ENCODE results near the gene REEP2. TPM values are rescaled to one million over a fixed set of nuclear protein-coding genes. Genes with fewer than 3 reads are reported as not detected.

The REEP2 gene
- total and polyA plus RNA-seq, 2 donors: 1.6 to 4.8 TPM

DNA sequence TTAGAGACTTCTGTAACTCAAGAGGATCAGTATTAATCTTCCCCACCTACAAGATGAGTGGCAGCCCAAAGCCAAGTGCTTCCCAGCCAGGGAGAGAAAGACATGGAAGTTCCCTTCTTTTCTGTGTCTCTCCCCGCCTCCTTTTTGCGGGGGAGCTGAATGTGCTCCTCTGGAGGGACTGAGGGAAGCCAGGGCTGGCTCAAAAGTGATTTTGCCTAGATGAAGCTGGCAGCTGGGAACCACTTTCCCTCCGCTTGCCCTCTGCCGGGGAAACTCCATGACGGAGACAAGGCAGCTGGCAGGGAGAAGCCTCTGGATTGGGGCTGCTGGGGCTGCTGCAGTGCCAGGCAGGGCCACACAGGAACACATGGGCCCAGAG is 50.8 kb downstream of the REEP2 start:
- Histone ChIP-seq H3K27me3 (ENCODE audit: control insufficient read depth in 2 of 2, insufficient read depth in 1 of 2, low read length in 1 of 2) (peaks cover 14 to 43% of the 10 kb centered on the region in 2 donors), H3K9me3 (ENCODE audit: control insufficient read depth in 2 of 2, insufficient read depth in 1 of 2, low read length in 1 of 2) (peaks cover 0 to 3% of the 10 kb centered on the region in 2 donors), H3K4me3 (ENCODE audit: low read length in 2 of 2) (no peak overlapping the region), H3K36me3 (ENCODE audit: control insufficient read depth in 2 of 2, insufficient read depth in 2 of 2, low read length in 1 of 2) (no peaks in the 10 kb centered on the region), H3K4me1 (ENCODE audit: control insufficient read depth in 2 of 2, insufficient read depth in 2 of 2, low read length in 2 of 2) (peaks cover 12 to 27% of the 10 kb centered on the region in 2 donors), H3K27ac (ENCODE audit: low read depth in 1 of 2, low read length in 1 of 2) (no peak overlapping the region)
- WGBS: 85% methylated on average over 5 of the region's 5 CpGs
- DNase-seq (ENCODE audit: low read depth in 6 of 9, low spot score in 9 of 9): no peak

DNA sequence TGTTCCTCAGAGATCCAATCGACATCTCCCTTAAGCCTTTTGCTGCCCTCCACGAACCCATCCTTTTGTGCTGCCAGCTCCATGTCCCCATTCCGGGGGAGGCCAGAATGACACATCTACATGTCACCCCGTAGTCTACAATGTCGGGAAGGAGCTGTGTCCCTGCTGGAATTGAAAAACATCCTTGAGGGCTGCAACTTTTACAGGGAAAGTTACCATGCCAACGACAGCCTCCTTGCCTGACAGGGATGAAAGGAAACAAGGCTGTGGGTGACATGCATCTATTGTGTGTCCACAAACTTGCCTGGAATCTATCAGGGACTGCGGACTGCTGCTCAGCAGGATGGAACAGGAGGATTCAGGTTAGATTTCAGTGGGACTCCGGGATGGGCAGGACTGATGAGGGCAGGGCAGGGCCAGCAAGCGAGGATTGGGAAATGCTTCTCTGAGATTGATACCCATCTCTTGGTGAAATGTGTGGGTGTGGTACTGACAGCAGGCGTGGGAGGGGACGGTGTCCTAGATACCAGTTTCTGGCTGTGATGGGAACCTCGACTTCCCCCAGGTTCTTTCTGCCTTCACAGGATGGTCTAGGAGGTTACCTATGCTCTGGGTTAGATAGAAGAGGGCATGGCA is 51.9 kb downstream of the REEP2 start:
- H3K4me3 ChIP-seq (ENCODE audit: low read length in 2 of 2): no peak overlapping the region
- H3K9me3 ChIP-seq (ENCODE audit: control insufficient read depth in 2 of 2, insufficient read depth in 1 of 2, low read length in 1 of 2): peaks cover 0 to 3% of the 10 kb centered on the region in 2 donors
- H3K27me3 ChIP-seq (ENCODE audit: control insufficient read depth in 2 of 2, insufficient read depth in 1 of 2, low read length in 1 of 2): peaks cover 14 to 43% of the 10 kb centered on the region in 2 donors
- DNase-seq (ENCODE audit: low read depth in 6 of 9, low spot score in 9 of 9): no peak
- 91% methylated on average over 12 of the region's 12 CpGs for WGBS
- H3K27ac ChIP-seq (ENCODE audit: low read depth in 1 of 2, low read length in 1 of 2): no peak overlapping the region
- peaks cover 12 to 27% of the 10 kb centered on the region in 2 donors for H3K4me1 ChIP-seq (ENCODE audit: control insufficient read depth in 2 of 2, insufficient read depth in 2 of 2, low read length in 2 of 2)
- no peaks in the 10 kb centered on the region for H3K36me3 ChIP-seq (ENCODE audit: control insufficient read depth in 2 of 2, insufficient read depth in 2 of 2, low read length in 1 of 2)

DNA sequence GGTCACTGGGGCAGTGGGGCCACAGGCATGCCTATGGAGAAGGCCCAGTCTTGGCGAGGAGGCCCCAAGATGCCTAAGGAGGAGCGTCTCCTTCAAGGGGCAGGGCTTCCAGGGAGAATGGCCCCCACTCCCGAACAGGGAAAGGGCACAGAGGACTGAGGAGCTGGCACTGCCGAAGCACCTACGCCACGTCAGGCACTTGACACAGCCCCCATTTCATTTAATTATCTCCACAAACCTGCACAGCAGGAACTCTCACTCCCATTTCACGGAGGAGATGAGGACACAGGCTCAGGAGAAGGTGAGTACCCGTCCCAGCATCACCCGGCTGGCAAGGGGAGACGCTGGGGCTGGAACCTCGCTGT is 52.4 kb downstream of the REEP2 start:
- Histone ChIP-seq H3K9me3 (ENCODE audit: control insufficient read depth in 2 of 2, insufficient read depth in 1 of 2, low read length in 1 of 2) (peaks cover 0 to 3% of the 10 kb centered on the region in 2 donors), H3K4me3 (ENCODE audit: low read length in 2 of 2) (peak overlapping the region; percentile 41 to 71), H3K36me3 (ENCODE audit: control insufficient read depth in 2 of 2, insufficient read depth in 2 of 2, low read length in 1 of 2) (no peaks in the 10 kb centered on the region), H3K27me3 (ENCODE audit: control insufficient read depth in 2 of 2, insufficient read depth in 1 of 2, low read length in 1 of 2) (peaks cover 14 to 43% of the 10 kb centered on the region in 2 donors), H3K4me1 (ENCODE audit: control insufficient read depth in 2 of 2, insufficient read depth in 2 of 2, low read length in 2 of 2) (peaks cover 12 to 27% of the 10 kb centered on the region in 2 donors), H3K27ac (ENCODE audit: low read depth in 1 of 2, low read length in 1 of 2) (peak overlapping the region in 1 of 2 donors; percentile 38)
- WGBS: 65% methylated on average over 11 of the region's 11 CpGs
- no peak for DNase-seq (ENCODE audit: low read depth in 6 of 9, low spot score in 9 of 9)

DNA sequence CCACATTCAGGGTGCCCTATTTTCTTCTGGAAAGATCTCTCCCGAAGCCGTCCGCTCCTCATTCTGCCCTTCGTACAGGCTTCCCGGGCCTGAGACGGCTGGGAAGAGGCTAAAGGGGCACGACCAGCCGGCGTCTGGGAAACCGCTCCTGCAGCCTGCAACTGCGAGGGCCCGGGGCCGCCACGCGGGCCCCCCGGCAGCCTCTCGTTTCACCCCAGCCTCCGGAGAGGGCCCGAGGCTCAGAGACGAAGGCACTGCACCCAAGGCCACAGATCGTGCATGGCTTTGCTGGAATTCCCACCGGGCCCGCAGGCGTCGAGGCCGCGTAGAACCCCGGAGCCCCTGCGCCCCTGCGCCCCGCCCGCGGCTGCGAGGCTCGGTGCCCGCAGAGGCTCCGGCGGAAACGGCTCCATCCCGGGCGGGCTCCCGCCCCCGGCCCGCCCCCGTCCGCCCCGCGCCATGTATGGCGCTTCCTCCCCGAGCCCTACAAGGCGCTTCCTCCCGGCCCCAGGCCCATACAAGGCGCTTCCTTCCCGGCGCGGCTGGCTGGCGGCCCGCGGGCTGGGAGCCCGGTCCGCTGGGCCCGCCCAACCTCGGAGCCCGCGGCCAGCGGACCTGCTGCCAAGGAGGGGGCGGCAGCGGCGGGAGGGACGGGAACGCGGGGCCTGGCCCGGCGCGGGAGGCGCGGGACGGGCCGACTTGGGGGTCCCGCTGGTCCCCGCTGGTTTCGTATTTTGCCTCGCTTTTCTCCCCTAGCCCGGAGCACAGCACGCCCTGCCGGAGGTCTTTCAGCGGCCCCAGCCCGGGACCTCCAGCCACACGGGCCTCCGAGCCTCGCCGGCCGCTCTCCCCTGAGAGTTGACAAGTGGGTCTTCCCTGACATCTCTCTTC is 53.1 kb downstream of the REEP2 start:
- peaks cover 13 to 43% of the 10 kb centered on the region in 2 donors for H3K27me3 ChIP-seq (ENCODE audit: control insufficient read depth in 2 of 2, insufficient read depth in 1 of 2, low read length in 1 of 2)
- WGBS: 4% methylated on average over 93 of the region's 93 CpGs
- H3K4me3 ChIP-seq (ENCODE audit: low read length in 2 of 2): peak overlapping the region; percentile 58 to 71
- H3K9me3 ChIP-seq (ENCODE audit: control insufficient read depth in 2 of 2, insufficient read depth in 1 of 2, low read length in 1 of 2): peaks cover 0 to 3% of the 10 kb centered on the region in 2 donors
- H3K27ac ChIP-seq (ENCODE audit: low read depth in 1 of 2, low read length in 1 of 2): peak overlapping the region in 1 of 2 donors; percentile 47
- peak; percentile 44 to 93 (median 79) for DNase-seq (ENCODE audit: low read depth in 6 of 9, low spot score in 9 of 9)
- H3K4me1 ChIP-seq (ENCODE audit: control insufficient read depth in 2 of 2, insufficient read depth in 2 of 2, low read length in 2 of 2): peaks cover 12 to 27% of the 10 kb centered on the region in 2 donors
- H3K36me3 ChIP-seq (ENCODE audit: control insufficient read depth in 2 of 2, insufficient read depth in 2 of 2, low read length in 1 of 2): no peaks in the 10 kb centered on the region

DNA sequence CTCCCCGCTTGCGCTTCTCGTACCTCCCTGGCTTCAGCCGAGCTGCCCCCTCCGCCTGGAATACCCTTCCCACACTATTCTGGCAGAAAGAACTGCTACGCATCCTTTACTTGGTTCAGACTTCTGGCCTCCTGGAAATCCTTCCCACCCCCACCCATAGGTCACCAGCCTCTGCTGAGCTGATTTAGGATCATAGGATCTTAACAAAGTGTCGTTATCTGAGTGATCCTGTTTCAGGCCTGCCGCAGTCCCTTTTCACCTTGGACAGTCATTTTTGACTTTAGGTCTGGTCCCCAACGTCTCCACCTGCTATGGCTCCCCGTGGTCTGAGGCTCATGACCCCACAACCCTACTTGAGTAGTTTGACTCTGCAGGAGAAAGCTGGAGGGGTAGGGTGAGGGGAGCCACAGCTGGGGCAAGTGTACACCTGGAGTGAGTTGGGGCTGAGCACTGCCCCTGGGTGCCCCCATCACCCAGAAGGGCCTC is 53.7 kb downstream of the REEP2 start:
- 59% methylated on average over 10 of the region's 10 CpGs for WGBS
- Histone ChIP-seq H3K9me3 (ENCODE audit: control insufficient read depth in 2 of 2, insufficient read depth in 1 of 2, low read length in 1 of 2) (peaks cover 0 to 3% of the 10 kb centered on the region in 2 donors), H3K27me3 (ENCODE audit: control insufficient read depth in 2 of 2, insufficient read depth in 1 of 2, low read length in 1 of 2) (peaks cover 13 to 40% of the 10 kb centered on the region in 2 donors), H3K36me3 (ENCODE audit: control insufficient read depth in 2 of 2, insufficient read depth in 2 of 2, low read length in 1 of 2) (no peaks in the 10 kb centered on the region), H3K27ac (ENCODE audit: low read depth in 1 of 2, low read length in 1 of 2) (peak overlapping the region in 1 of 2 donors; percentile 60), H3K4me3 (ENCODE audit: low read length in 2 of 2) (peak overlapping the region; percentile 58 to 71), H3K4me1 (ENCODE audit: control insufficient read depth in 2 of 2, insufficient read depth in 2 of 2, low read length in 2 of 2) (peaks cover 12 to 27% of the 10 kb centered on the region in 2 donors)
- DNase-seq (ENCODE audit: low read depth in 6 of 9, low spot score in 9 of 9): peak in 1 of 9 donors; percentile 31

DNA sequence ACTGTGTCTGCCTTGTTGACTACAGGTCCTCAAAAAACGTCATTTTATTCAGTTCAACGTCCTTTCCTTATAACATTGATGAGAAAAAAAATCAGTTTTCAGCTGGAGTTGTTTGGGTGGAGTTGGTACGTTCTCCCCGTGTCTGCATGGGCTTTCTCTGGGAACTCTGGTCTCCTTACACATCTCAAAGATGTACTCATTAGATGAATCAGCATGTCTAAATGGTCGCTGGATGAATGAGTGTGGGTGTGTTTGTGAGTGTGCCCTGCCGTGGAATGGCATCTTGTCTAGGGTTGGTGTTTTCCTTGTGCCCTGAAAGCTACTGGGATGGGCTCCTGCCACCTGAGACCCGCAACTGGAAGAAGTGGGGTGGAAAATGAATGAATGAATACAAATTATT is 56.5 kb downstream of the REEP2 start:
- Histone ChIP-seq H3K4me1 (ENCODE audit: control insufficient read depth in 2 of 2, insufficient read depth in 2 of 2, low read length in 2 of 2) (peaks cover 12 to 27% of the 10 kb centered on the region in 2 donors), H3K4me3 (ENCODE audit: low read length in 2 of 2) (no peak overlapping the region), H3K9me3 (ENCODE audit: control insufficient read depth in 2 of 2, insufficient read depth in 1 of 2, low read length in 1 of 2) (peaks cover 0 to 3% of the 10 kb centered on the region in 2 donors), H3K36me3 (ENCODE audit: control insufficient read depth in 2 of 2, insufficient read depth in 2 of 2, low read length in 1 of 2) (no peaks in the 10 kb centered on the region), H3K27ac (ENCODE audit: low read depth in 1 of 2, low read length in 1 of 2) (no peak overlapping the region), H3K27me3 (ENCODE audit: control insufficient read depth in 2 of 2, insufficient read depth in 1 of 2, low read length in 1 of 2) (peaks cover 7 to 18% of the 10 kb centered on the region in 2 donors)
- no peak for DNase-seq (ENCODE audit: low read depth in 6 of 9, low spot score in 9 of 9)
- 95% methylated on average over 7 of the region's 7 CpGs for WGBS

Other genes starting within 250 kb of the REEP2 start
- 27.9 TPM for gene CDC23, start 225.7 kb upstream of the REEP2 start, total RNA-seq
- 18.8 TPM for gene CDC23, start 225.7 kb upstream of the REEP2 start, polyA plus RNA-seq
- gene GFRA3, start 164.4 kb upstream of the REEP2 start, total RNA-seq: 0.14 TPM
- gene GFRA3, start 164.4 kb upstream of the REEP2 start, polyA plus RNA-seq: 2.1 TPM
- 12.9 TPM for gene CDC25C, start 107.3 kb upstream of the REEP2 start, total RNA-seq
- 1.9 TPM for gene CDC25C, start 107.3 kb upstream of the REEP2 start, polyA plus RNA-seq
- gene FAM53C, start 100.8 kb upstream of the REEP2 start, total RNA-seq: 16.7 TPM
- 16.7 TPM for gene FAM53C, start 100.8 kb upstream of the REEP2 start, polyA plus RNA-seq
- gene KDM3B, start 86.4 kb upstream of the REEP2 start, total RNA-seq: 43.2 TPM
- gene KDM3B, start 86.4 kb upstream of the REEP2 start, polyA plus RNA-seq: 40.0 TPM
- 7.1 TPM for gene EGR1, start 26.4 kb downstream of the REEP2 start, total RNA-seq
- 56.3 TPM for gene EGR1, start 26.4 kb downstream of the REEP2 start, polyA plus RNA-seq
- gene ETF1, start 104.2 kb downstream of the REEP2 start, total RNA-seq: 56.8 TPM
- gene ETF1, start 104.2 kb downstream of the REEP2 start, polyA plus RNA-seq: 54.8 TPM
- gene HSPA9, start 136.3 kb downstream of the REEP2 start, total RNA-seq: 169 TPM
- 94.0 TPM for gene HSPA9, start 136.3 kb downstream of the REEP2 start, polyA plus RNA-seq